DMS 273 (cell line): ENCODE results near the gene OAF.

ENCODE experiments used
- DNase-seq: peaks from one replicate; lab custom pipeline; 2025; ENCODE audit not compliant: unreplicated experiment; lab: John Stamatoyannopoulos, UW

The OAF gene

DNA sequence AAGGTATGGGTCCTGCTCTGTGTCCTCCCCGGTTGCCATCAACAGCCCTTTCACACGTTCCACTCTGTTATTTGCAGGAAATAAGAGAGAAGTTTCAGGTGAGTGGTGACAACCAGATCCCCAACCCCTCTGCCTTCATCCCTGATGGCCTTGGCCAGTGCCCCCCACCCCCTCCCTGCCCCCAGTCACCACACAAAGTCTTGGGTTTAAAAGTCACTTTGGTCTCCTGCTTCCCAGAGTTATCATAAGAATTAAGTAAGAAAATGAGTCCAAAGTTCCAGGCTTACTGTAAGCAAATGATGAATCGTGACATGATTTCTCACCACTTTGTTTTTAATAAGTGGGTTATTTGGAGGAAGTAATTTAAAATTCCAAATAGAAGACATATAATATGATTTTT is 9.2 kb upstream of the OAF start:
- DNase-seq: no peak

- DNase-seq: no peak
These were observed 7.2 kb upstream of the OAF start for GRCh38 chr11:120203626-120204025.

- DNase-seq: no peak
These were observed 5.2 kb upstream of the OAF start for GRCh38 chr11:120205596-120206161.

DNA sequence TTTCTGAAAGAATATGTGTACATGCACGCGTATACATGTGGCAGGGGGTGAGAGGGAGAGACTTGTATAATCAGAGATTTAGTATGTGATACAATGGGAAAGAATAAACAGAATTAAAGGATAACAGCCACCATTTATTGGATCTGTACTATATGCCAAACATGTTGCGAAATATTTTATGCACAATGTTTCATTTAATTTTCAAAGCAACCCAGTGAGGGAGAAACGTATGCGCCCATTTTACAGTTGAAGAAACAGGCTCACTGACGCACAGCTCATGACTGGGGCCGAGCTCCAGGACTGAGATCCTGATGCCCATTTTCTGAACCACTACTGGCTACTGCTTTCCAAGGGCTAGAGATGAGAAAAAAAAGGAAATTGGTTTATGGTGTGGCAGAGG is 3.3 kb upstream of the OAF start:
- no peak for DNase-seq

DNA sequence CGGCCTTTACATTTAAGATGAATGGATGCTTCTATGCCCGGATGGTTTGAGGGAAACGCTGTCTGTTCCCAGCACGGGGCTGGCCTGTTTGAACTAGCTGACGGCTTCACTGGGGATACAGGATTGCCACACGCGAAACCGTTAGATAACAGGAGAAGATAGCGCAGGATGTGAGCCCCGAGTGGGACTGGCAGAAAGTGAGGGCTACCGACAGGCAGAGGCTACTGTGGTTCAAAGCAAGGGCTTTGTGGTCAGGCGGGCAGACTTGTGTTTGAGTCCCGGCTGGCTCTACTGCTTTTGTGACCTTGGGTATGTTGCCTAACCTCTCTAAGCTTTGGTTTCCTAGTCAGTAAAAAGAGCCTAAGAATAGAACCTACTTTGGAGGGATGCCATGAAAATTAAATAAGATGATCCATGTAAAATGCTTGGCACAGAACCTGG is 2.8 kb upstream of the OAF start:
- no peak for DNase-seq

GRCh38 chr11:120208777-120209176 is 2.1 kb upstream of the OAF start:
- DNase-seq: no peak

GRCh38 chr11:120209746-120210625 is 846 bp upstream of the OAF start:
- DNase-seq: no peak

GRCh38 chr11:120211522-120212258 is 858 bp downstream of the OAF start:
- no peak for DNase-seq

- DNase-seq: no peak
These were observed 1.5 kb downstream of the OAF start for GRCh38 chr11:120212259-120212878.

DNA sequence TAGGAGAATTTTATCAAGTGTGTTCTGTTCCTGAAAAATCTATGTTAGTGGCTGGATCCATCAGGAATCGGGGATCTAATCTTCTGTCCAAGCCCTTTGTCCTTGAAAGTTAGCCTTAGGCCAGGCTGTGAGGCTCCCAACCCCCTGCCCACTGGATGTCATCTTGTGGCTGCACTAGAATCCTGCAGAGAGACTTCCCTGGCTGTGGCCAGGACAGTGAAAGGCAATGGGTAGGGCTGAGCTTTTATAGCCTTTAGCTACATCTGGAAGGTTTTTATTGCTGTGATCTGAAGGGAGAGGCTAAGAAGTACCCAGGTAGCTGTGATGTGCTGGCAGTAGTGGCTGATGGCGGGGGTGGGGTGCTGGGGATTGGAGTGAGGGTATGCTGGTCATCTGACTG is 2.1 kb downstream of the OAF start:
- no peak for DNase-seq

GRCh38 chr11:120214581-120214980 is 3.7 kb downstream of the OAF start:
- DNase-seq: no peak

DNA sequence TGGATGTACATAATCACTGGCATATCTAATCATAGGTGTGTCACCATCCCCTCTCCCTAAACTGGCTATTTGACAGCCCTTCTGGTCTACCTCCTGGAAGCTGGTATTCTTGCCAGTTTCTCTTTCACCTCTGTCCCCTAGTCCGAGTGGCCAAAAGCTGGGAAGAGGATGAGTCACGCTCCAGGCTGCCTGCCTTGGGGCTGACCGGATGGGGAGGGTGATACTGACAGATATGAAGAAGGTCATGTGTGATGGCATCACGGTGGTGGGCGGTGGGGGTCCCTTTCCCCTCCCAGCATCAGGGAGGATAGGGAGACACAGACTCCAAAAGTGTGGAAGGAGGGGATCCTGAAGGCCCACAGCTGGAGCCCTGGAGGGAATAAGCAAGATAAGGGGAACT is 4.8 kb downstream of the OAF start:
- no peak for DNase-seq

- DNase-seq: no peak
These were observed 5.7 kb downstream of the OAF start for GRCh38 chr11:120216426-120217102.

DNA sequence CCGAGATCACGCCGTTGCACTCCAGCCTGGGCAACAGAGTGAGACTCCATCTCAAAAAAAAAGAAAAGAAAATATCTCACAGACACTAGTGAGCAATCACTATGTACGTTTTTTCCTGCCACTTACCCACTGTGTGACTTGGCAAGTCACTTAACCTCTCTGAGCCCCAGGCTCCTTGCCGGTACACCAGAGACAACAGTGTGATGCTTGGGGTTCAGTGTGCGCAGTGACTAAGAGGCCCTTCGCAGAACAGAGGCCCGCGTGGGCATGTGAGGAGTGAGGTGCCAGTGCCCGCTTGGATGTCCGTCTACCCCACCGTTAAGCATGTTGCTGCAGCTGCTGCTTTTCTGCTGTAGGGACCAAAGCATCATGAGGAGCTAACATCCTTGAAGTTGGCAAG is 6.7 kb downstream of the OAF start:
- DNase-seq: no peak

- no peak for DNase-seq
These were observed 7.3 kb downstream of the OAF start for GRCh38 chr11:120217941-120218694.

DNA sequence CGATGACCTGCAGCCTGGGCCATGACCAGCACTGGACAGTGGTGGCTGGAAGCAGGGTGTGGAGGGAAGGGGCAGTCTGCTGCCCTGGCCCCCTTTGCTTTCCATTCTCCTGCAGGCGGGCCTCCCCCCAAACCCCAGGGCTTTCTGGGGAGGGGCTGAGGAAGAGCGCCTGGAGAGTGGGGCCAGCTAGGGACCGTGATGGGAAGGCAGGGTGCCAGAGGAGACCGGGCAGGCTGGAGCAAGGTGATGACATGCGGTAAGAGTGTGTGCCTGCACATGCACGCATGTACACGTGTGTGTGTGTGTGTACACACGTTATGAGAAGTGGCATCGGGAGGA is 7.8 kb downstream of the OAF start:
- DNase-seq: no peak

- DNase-seq: no peak
These were observed 8.6 kb downstream of the OAF start for GRCh38 chr11:120219232-120219937.

- DNase-seq: no peak
These were observed 9.3 kb downstream of the OAF start for GRCh38 chr11:120219938-120220746.

DNA sequence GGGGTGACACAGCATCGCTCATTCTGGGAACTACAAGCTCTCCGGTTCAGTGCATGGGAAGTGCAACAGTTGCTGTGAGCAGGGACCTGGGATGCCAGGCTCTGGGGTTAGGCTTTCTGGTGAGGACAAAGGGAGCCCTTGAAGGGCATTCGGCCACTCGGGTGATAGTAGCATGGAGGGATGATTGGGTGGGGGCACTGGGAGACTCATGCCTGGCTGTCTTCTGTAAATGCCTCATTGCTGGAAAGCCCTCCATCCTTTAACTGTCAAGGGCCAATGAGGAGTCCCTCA is 9.9 kb downstream of the OAF start:
- DNase-seq: no peak
